ENCODE results near the gene ZMYM3. TPM values are rescaled to one million over a fixed set of nuclear protein-coding genes. Genes with fewer than 3 reads are reported as not detected.

The ZMYM3 gene
- total and polyA plus RNA-seq, 9 of the 15 experiments (the other 6 are each of a cell fraction or from before 2014, with no cell fraction given), result 4.3 to 36.3 (median 16.8) TPM

- TF ChIP-seq SIX5 (IDR thresholded peaks at IDR 0.05; ENCODE audit: borderline replicate concordance in 1 of 2, insufficient read depth in 1 of 2, low read depth in 1 of 2, low read length in 2 of 2) (no peak), MCM7 (IDR thresholded peaks at IDR 0.05) (no peak), MIER1 (IDR thresholded peaks at IDR 0.05; ENCODE audit: low read depth) (no peak), LEF1 (IDR thresholded peaks at IDR 0.05) (peak; percentile 14; the same call in 1 of the 2 replicates), PREB (CRISPR knock-in tag; IDR thresholded peaks at IDR 0.05) (no peak), FOXP1 (CRISPR knock-in tag; IDR thresholded peaks at IDR 0.05) (no peak), CAMTA2 (CRISPR knock-in tag; conservative IDR thresholded peaks at IDR 0.05) (no peak), DLX4 (CRISPR knock-in tag; IDR thresholded peaks at IDR 0.05) (no peak), TGIF2 (CRISPR knock-in tag; IDR thresholded peaks at IDR 0.05) (no peak), ELK1 (CRISPR knock-in tag; IDR thresholded peaks at IDR 0.05) (no peak), PRPF4 (IDR thresholded peaks at IDR 0.05; ENCODE audit: insufficient read depth, low read depth, low read length, poor library complexity, severe bottlenecking) (no peak), GTF2E2 (tag; IDR thresholded peaks at IDR 0.05) (no peak), ZNF316 (IDR thresholded peaks at IDR 0.05) (no peak)
- TF ChIP-seq, protein P1, sequence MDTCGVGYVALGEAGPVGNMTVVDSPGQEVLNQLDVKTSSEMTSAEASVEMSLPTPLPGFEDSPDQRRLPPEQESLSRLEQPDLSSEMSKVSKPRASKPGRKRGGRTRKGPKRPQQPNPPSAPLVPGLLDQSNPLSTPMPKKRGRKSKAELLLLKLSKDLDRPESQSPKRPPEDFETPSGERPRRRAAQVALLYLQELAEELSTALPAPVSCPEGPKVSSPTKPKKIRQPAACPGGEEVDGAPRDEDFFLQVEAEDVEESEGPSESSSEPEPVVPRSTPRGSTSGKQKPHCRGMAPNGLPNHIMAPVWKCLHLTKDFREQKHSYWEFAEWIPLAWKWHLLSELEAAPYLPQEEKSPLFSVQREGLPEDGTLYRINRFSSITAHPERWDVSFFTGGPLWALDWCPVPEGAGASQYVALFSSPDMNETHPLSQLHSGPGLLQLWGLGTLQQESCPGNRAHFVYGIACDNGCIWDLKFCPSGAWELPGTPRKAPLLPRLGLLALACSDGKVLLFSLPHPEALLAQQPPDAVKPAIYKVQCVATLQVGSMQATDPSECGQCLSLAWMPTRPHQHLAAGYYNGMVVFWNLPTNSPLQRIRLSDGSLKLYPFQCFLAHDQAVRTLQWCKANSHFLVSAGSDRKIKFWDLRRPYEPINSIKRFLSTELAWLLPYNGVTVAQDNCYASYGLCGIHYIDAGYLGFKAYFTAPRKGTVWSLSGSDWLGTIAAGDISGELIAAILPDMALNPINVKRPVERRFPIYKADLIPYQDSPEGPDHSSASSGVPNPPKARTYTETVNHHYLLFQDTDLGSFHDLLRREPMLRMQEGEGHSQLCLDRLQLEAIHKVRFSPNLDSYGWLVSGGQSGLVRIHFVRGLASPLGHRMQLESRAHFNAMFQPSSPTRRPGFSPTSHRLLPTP (IDR thresholded peaks at IDR 0.05; ENCODE audit: borderline replicate concordance, extremely low read depth, insufficient read length), result no peak
- TF ChIP-seq, protein P2, sequence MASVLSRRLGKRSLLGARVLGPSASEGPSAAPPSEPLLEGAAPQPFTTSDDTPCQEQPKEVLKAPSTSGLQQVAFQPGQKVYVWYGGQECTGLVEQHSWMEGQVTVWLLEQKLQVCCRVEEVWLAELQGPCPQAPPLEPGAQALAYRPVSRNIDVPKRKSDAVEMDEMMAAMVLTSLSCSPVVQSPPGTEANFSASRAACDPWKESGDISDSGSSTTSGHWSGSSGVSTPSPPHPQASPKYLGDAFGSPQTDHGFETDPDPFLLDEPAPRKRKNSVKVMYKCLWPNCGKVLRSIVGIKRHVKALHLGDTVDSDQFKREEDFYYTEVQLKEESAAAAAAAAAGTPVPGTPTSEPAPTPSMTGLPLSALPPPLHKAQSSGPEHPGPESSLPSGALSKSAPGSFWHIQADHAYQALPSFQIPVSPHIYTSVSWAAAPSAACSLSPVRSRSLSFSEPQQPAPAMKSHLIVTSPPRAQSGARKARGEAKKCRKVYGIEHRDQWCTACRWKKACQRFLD (CRISPR knock-in tag; IDR thresholded peaks at IDR 0.05), result peak; percentile 87; the same call in 1 of the 2 replicates
- TF ChIP-seq, protein P3, sequence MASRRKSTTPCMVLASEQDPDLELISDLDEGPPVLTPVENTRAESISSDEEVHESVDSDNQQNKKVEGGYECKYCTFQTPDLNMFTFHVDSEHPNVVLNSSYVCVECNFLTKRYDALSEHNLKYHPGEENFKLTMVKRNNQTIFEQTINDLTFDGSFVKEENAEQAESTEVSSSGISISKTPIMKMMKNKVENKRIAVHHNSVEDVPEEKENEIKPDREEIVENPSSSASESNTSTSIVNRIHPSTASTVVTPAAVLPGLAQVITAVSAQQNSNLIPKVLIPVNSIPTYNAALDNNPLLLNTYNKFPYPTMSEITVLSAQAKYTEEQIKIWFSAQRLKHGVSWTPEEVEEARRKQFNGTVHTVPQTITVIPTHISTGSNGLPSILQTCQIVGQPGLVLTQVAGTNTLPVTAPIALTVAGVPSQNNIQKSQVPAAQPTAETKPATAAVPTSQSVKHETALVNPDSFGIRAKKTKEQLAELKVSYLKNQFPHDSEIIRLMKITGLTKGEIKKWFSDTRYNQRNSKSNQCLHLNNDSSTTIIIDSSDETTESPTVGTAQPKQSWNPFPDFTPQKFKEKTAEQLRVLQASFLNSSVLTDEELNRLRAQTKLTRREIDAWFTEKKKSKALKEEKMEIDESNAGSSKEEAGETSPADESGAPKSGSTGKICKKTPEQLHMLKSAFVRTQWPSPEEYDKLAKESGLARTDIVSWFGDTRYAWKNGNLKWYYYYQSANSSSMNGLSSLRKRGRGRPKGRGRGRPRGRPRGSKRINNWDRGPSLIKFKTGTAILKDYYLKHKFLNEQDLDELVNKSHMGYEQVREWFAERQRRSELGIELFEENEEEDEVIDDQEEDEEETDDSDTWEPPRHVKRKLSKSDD (conservative IDR thresholded peaks at IDR 0.05; ENCODE audit: low read length), result no peak
Measured at GRCh38 chrX:71282514-71283402, 28.8 kb upstream of the ZMYM3 start (continued).

All from K562 (cell line).